WERI-Rb-1 (cell line): ENCODE data around the gene CLTRN.

Experiments
- DNase-seq: peaks from one replicate; pipeline ENCODE4 v3.0.0-alpha.2; 2020
- H3K27ac ChIP-seq: fragments of 250-450 bp; sonication (Bioruptor Pico); 2 replicates; pipeline ENCODE4 v1.5.1; 2020; ENCODE audit warnings: mild to moderate bottlenecking, moderate library complexity
- H3K27me3 ChIP-seq: fragments of 250-450 bp; sonication (Bioruptor Pico); 2 replicates; pipeline ENCODE4 v1.5.1; 2021; ENCODE audit warnings: mild to moderate bottlenecking, low read depth, moderate library complexity; ENCODE audit not compliant: insufficient read depth, severe bottlenecking
- H3K36me3 ChIP-seq: fragments of 250-450 bp; sonication (Bioruptor Pico); 2 replicates; pipeline ENCODE4 v1.5.1; 2020; ENCODE audit warnings: mild to moderate bottlenecking, moderate library complexity
- H3K4me3 ChIP-seq: 2 replicates; pipeline ENCODE4 v1.5.1; 2011; ENCODE audit warnings: low read depth, mild to moderate bottlenecking, control low read depth, low read length
- H3K9me3 ChIP-seq: fragments of 250-450 bp; sonication (Bioruptor Pico); 2 replicates; pipeline ENCODE4 v1.5.1; 2021; ENCODE audit warnings: mild to moderate bottlenecking, moderate library complexity; ENCODE audit not compliant: severe bottlenecking
- TF ChIP-seq, protein P1 (sequence below): IDR thresholded peaks from 2 replicates; pipeline ENCODE4 v1.5.1; 2011; ENCODE audit warnings: low read depth, mild to moderate bottlenecking, control low read depth, inconsistent platforms, low read length

The CLTRN gene

DNA sequence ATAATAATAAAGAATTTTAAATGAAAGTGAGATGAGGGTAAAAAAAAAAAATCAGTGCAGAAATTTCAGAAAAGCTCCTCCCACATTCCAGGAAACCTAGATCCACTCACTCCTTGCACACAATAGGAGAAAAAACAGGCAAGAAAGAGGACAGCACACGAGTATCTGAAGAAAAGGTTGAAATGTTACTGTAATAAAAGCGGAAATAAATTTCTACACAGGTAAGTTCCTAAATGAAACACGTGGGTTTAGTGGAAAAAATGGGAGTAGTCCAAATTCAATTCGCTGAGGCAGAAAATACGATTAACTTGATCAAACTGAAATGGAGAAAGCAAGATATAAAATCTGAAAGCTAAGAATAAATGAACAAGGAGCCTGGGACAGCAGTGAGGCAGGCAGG, 61.8 kb downstream of the CLTRN start:
- Histone ChIP-seq H3K27ac (no peak overlapping the region), H3K27me3 (peaks cover 44% of the 10 kb centered on the region), H3K9me3 (no peaks in the 10 kb centered on the region), H3K4me3 (no peak overlapping the region), H3K36me3 (no peaks in the 10 kb centered on the region)
- DNase-seq: no peak
- TF ChIP-seq, protein P1, sequence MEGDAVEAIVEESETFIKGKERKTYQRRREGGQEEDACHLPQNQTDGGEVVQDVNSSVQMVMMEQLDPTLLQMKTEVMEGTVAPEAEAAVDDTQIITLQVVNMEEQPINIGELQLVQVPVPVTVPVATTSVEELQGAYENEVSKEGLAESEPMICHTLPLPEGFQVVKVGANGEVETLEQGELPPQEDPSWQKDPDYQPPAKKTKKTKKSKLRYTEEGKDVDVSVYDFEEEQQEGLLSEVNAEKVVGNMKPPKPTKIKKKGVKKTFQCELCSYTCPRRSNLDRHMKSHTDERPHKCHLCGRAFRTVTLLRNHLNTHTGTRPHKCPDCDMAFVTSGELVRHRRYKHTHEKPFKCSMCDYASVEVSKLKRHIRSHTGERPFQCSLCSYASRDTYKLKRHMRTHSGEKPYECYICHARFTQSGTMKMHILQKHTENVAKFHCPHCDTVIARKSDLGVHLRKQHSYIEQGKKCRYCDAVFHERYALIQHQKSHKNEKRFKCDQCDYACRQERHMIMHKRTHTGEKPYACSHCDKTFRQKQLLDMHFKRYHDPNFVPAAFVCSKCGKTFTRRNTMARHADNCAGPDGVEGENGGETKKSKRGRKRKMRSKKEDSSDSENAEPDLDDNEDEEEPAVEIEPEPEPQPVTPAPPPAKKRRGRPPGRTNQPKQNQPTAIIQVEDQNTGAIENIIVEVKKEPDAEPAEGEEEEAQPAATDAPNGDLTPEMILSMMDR: no peak

DNA sequence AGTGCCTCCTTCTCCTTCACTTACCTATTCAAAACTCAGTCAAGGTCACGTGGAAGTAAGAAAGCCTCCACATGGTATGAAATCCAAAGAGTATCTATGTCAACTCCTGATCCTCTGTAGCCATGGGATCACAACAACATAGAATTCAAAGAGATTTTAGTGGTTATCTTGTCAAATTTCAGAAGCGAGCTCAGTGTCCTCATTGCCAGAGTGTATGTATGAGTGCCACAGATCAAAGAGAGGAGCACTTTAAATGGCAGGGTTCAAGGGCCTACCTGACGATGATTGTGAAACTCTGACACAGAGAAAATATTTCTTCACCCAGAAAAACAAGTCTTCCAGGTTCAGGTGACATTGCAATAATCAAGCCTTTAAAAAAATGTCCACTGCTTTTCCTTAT, 62.7 kb downstream of the CLTRN start:
- no peak for DNase-seq
- Histone ChIP-seq H3K36me3 (no peaks in the 10 kb centered on the region), H3K27ac (no peak overlapping the region), H3K9me3 (no peaks in the 10 kb centered on the region), H3K4me3 (no peak overlapping the region), H3K27me3 (peaks cover 46% of the 10 kb centered on the region)
- TF ChIP-seq, protein P1: no peak

DNA sequence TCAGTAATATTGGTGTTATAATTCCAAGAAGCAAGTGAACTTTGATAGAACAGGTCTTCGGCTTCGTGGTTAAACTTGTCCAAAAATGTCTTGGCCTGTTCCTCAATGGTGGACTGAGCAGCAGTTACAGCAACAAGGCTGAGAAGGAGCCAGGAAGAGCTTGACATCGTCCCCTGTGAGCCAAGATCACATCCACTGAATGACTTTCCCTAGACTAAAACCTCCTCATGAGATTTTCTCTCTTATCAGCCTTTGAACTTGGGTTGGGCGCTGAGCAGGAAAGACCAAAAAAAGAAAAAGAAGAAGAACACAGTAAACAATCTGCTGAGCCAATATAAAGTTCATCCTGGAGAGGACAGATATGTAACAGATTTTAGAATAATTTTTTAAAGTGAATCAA, 63.9 kb downstream of the CLTRN start, which contains the start of gene ACE2:
ACE2 (minus strand) TSS at position 216 of the 400 bp plus-strand sequence; CDS start at position 167, 49 bp downstream.
- Histone ChIP-seq H3K9me3 (no peaks in the 10 kb centered on the region), H3K27ac (no peak within 1 kb of the TSS), H3K36me3 (no peaks in the 10 kb centered on the region), H3K4me3 (no peak within 1 kb of the TSS), H3K27me3 (peaks cover 57% of the 10 kb centered on the region)
- no peak for DNase-seq
- TF ChIP-seq, protein P1: no peak

GRCh38 chrX:15600049-15600448, 64.6 kb downstream of the CLTRN start:
- no peak overlapping the region for H3K27ac ChIP-seq
- TF ChIP-seq, protein P1: no peak

DNA sequence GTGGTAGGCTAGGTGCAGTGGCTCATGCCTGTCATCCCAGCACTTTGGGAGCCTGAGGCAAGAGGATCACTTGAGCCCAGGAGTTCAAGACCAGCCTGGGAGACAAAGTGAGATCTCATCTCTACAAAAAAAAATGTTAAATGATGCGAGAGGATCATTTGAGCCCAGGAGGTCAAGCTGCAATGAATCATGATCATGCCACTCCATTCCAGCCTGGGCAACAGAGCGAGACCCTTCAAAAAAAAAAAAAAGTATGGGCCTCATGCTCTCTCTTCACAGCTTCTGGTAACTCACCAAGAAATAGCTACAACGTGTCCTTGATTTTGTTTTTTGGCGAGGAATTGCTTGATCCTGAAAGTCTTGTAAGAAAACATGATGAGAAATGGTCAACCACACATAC, 65.1 kb downstream of the CLTRN start:
- Histone ChIP-seq H3K9me3 (no peaks in the 10 kb centered on the region), H3K27me3 (peaks cover 57% of the 10 kb centered on the region), H3K4me3 (no peak overlapping the region), H3K27ac (no peak overlapping the region), H3K36me3 (no peaks in the 10 kb centered on the region)
- DNase-seq: no peak
- TF ChIP-seq, protein P1: no peak

More at GRCh38 chrX:15600049-15600448, 64.6 kb downstream of the CLTRN start:
- no peaks in the 10 kb centered on the region for H3K36me3 ChIP-seq
- no peak overlapping the region for H3K4me3 ChIP-seq
- H3K9me3 ChIP-seq: no peaks in the 10 kb centered on the region
- no peak for DNase-seq
- H3K27me3 ChIP-seq: peaks cover 57% of the 10 kb centered on the region

GRCh38 chrX:15598026-15598425, 66.6 kb downstream of the CLTRN start:
- Histone ChIP-seq H3K27ac (no peak overlapping the region), H3K9me3 (no peaks in the 10 kb centered on the region), H3K36me3 (no peaks in the 10 kb centered on the region), H3K27me3 (peaks cover 59% of the 10 kb centered on the region), H3K4me3 (no peak overlapping the region)
- DNase-seq: no peak
- TF ChIP-seq, protein P1: no peak
